COR-L47 (cell line): Measurements from ENCODE around the gene TMEM52B.

Experiments
- DNase-seq: peaks from one replicate; lab custom pipeline; 2025; lab: John Stamatoyannopoulos, UW

Gene TMEM52B

DNA sequence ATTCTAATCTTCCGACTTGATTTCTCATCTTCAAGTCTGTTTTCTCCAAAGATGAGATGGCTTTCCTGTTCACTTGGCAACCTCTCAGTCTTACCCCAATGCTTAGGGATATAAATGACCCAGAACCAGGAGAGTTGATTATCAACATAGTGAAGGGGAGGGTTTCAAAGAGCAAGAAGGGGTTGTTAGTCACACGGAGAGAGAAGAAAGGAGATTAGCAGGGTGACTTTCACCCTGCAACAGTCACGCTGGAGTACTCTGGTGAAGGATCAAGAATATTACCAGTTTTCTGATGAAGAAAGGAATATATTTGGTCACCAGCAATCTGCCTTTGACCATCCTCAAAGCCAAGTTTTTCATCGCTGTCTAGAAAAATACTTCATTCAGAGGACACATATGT, at the start of gene TMEM52B:
Gene TMEM52B, plus strand, starts transcription at position 212 of the 400 bp plus-strand sequence. CDS start 543 bp downstream, outside the sequence.
- DNase-seq = no peak

- DNase-seq = no peak
These were observed 48.8 kb upstream of the TMEM52B start, which contains the start of gene CLEC7A for GRCh38 chr12:10130042-10130441. CLEC7A (minus strand) TSS chr12:10130199; CDS start chr12:10130082, 117 bp downstream.

DNA sequence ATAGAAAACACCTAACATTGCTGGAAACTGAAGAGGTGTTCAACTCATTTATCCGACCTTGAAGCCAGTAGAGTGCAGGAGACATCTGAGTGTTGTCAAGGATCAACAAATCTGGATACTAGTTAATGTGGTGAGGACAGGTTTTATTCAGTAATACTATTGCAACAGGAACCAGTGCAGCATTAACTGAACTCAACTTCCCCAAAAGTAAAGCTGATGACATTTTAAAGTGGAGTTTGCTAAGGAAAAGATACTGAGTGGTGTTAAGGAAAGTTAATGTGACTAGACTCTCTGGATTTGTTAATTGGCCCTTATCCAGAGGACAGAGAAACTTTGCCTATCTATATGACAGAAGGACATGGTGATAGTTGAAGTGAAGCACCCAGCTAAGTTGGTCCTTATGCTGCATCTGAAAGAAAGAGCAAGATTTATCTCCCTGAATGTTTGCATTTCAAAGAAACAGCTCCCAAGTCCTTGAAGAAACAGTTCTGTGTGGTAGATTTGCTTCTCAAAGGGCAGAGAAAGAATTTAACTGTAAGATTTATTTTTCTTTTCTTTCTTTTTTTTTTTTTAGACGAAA, 47.6 kb upstream of the TMEM52B start:
- DNase-seq = no peak

DNA sequence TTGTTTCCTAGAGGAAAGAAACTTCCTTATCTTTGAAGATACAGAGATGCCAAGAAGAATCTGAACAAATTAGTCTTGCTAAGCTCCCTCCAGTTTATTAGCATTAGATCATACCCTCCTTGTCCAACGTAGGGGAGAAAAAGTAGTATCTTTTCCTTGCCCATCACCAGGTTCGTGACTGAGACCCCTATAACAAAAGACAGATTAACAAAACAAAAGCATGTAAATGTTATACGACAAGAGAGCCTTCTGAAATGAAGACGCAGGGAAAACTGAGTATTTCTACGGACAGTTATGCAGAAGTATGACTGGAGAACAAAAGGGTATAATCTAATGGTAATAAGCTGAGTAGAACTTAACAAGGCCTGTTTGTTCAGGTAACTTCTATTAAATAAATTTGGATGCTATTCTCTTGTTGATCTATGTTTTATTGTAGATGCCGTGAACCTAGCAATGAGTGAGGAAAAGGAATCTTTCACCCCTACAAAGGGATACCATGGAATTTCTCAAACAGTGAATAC, 45.9 kb upstream of the TMEM52B start:
- no peak for DNase-seq

- DNase-seq = no peak
These were observed 43.7 kb upstream of the TMEM52B start for GRCh38 chr12:10135126-10135525.

DNA sequence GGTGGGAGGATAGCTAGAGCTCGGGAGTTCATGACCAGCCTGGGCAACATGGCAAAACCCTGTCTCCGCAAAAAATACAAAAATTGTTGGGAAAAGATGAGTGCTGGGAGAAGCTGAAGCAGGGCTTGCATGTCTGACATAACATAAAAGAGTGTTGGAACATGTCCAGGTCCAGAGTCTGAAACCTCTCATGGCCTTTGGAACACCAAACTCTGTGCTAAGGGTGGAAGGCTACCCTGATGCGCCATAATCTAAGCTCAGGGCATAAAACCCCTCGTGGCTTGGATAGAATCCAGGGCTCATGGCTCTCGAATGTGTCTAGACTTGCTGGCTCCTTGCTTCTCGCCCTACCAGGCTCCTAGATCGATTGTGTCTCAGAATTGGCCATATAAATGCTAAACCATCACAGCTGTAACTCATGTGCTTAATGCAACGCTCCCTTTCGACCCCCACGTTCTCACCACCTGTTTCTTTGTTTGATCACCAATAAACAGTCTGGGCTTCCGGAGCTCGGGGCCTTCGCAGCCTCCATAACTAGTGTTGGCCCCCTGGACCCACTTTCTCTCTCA, 42.1 kb upstream of the TMEM52B start:
- no peak for DNase-seq

- no peak for DNase-seq
These were observed 38.8 kb upstream of the TMEM52B start for GRCh38 chr12:10140001-10140400.

DNA sequence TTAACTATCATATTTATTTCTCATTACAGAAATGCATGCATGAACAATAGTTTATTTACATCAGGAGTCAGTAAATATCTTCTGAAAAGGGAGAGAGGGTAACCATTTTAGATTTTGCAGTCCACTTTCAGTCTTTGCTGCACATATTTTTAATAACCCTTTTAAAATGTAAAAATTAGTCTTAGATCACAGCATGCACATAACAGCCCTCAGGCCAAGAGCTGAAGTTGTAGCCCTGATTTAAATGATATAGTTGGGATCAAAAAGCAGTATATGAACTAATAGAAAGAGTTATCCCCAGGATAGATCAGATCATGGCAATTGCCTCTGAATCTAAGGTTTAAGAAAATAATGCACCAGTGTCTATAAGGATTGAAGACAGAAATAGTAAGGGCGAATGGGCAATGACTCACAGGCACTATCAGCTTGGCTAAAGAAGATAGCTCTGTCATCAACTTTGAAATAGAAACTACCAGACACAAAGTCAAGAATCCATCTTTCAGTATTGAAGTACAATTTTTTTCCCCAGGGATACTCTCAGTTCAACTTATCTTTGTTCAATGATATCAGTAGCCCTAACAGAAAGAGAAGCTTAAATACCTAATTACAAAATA, 35.7 kb upstream of the TMEM52B start:
- no peak for DNase-seq

GRCh38 chr12:10147714-10148403, 31.0 kb upstream of the TMEM52B start:
- no peak for DNase-seq

DNA sequence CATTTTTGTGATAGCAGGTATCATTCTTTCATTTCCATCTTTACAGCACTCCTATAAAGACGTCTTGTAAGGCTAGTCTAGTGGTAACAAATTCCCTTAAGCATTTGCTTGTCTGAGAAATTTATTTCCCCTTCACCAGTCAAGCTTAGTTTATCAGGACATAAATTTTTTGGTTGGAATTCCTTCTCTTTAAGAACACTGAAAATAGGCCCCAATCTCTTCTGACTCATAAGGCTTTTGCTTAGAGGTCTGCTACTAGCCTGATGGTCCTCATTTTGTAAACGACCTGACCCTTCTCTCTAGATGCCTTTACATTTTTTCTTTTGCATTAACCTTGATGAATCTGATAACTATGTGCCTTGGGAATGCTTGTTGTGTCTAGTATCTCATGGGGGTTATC, 27.2 kb upstream of the TMEM52B start:
- no peak for DNase-seq

DNA sequence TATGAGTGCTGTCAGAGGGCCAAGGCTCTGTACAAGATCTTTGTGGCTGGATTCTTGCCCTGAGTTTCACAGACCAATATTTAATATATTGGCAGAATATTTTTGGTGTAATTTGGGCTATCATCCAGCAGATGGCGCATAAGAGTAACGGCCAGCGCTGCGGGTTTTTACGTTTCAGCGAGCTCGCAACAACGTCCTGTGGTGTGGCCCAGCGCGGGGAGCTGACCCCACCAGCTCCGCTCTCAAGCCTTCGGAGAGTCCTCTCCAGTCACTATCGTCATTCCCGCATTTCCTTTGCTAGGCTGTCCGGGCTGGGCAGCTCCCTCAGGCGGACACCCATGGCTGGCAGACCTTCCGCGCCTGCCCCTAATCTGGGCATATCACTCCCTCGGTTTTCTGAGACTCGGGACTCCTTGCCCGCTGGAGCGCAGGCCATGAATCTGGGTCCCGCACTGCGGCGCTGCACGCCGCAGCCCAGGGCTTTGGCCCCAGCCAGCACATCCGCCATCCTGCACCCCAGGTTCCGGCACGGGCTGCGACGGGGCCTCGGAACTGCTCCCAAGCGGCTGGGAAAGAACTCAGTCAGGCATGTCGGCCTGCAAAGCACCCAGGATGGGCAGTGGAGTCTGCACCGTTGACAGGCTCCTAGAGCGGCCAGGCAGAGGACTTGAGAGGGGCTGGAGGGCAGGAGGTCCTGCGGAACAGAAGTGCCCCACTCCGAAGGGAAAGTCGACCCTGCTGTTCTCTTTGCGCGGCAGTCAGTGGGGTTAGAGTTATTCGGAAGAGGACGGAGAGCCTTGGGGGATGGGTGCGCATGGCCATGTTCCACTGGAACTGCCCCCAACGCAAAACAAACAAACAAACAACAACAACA, 25.3 kb upstream of the TMEM52B start:
- no peak for DNase-seq

GRCh38 chr12:10154145-10154496, 24.7 kb upstream of the TMEM52B start:
- DNase-seq = no peak

DNA sequence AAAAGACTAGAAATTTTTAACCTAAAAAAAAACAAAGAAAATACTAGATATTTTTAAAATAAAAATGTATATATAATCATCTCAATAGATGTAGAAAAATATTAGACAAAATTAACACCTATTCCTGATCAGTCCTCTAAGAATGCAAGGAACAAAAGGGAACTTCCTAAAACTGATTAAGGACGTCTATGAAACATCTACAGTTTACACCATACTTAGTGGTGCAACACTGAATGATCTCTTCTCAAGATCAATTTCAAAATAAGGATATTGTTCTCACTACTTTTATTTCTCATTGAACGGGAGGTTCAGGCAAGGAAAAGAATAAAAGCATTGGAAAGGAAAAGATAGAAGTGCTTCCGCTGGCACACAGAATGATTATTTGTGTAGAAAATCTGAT, 22.9 kb upstream of the TMEM52B start:
- DNase-seq = no peak

- DNase-seq = no peak
These were observed 20.4 kb upstream of the TMEM52B start for GRCh38 chr12:10158406-10158805.

- DNase-seq = no peak
These were observed 19.6 kb upstream of the TMEM52B start for GRCh38 chr12:10159280-10159679.

GRCh38 chr12:10160617-10161385, 18.0 kb upstream of the TMEM52B start:
- no peak for DNase-seq

GRCh38 chr12:10163084-10163483, 15.7 kb upstream of the TMEM52B start:
- DNase-seq = no peak

GRCh38 chr12:10165421-10165820, 13.4 kb upstream of the TMEM52B start:
- no peak for DNase-seq

DNA sequence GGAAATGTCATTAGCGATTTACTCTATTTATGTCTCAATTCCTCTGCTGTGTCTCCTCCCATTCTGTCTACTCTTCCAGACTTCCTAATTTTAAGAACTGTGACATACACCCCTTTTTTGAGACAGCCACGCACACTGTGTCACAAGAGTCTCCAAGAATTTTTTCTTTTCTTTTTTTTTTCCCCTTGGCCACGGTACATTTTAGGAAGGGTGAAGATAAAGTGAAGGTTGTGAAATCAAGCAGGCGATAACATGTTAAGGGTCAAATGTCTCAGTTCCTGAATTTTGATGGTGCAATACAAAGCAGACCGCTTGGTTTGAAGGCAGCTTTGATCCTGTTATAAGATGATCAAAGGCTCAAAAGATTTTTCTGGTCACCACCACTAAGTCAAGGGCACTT, 11.2 kb upstream of the TMEM52B start:
- no peak for DNase-seq

DNA sequence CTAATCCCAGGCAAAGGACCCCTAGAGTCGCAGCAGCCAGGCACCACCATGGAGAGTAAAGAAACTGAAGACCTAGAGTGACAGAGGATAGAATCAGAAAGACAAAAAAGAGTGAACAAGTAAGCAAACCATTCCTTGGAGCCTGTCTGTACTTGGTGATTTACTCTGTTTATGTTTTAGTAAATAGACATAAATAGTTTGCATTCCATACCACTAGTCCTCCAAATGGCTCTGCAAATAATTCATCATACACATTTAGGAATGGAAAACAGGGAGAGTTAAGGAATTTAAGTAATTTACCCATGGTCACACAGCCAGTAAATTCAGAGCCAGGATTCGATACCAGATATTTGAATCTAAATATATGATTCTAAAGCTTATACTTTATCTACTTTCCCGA, 9.7 kb upstream of the TMEM52B start:
- no peak for DNase-seq

DNA sequence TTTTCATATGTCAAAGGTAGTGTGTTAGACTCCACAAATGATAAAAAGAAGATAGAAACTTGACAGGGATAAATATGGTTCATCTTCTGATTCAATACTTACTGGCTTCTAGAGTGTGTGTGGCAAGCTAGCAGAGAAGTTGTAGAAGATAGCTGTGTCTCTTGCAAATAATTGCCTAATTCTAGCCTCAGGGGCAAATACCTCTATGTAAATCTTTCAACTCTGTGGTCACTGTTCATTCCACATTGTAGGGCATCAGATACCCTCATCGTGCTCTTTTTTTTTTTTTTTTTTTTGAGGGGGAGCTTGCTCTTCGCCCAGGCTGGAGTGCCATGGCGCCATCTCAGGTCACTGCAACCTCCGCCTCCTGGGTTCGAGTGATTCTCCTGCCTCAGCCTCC, 8.6 kb upstream of the TMEM52B start:
- no peak for DNase-seq
